ENCODE measurements around the gene GREB1L. TPM values are rescaled to one million over a fixed set of nuclear protein-coding genes. Genes with fewer than 3 reads are reported as not detected.

Gene GREB1L
- total and polyA plus RNA-seq, 9 of the 15 experiments (the other 6 are each of a cell fraction or from before 2014, with no cell fraction given): 0.03 TPM; not detected in 8

- TF ChIP-seq BRF2 (IDR thresholded peaks at IDR 0.05; ENCODE audit: borderline replicate concordance, insufficient read depth, insufficient read length): no peak
- 0 out of 4 replicates have a peak, but pooled peaks of 1 of the 2 experiments have one; percentile 31 for TF ChIP-seq MLLT1 (IDR thresholded peaks at IDR 0.05)
- TF ChIP-seq PHF20 (IDR thresholded peaks at IDR 0.05; ENCODE audit: partially characterized antibody): no peak
- TF ChIP-seq RAD21 (CRISPR knock-in tag; conservative IDR thresholded peaks at IDR 0.05 in 1 of 2, IDR thresholded peaks at IDR 0.05 in 1 of 2): peak; percentile 34 to 84; a peak in 3 of 4 replicates
- peak; percentile 42; the same call in 1 of the 2 replicates for TF ChIP-seq CC2D1A (IDR thresholded peaks at IDR 0.05)
- TF ChIP-seq PYGO2 (tag; IDR thresholded peaks at IDR 0.05): no peak
- peak; percentile 85 for TF ChIP-seq ZNF512 (tag; IDR thresholded peaks at IDR 0.05)
- TF ChIP-seq ATF7 (IDR thresholded peaks at IDR 0.05): no peak
- TF ChIP-seq BMI1 (IDR thresholded peaks at IDR 0.05; ENCODE audit: low read length): no peak
- no peak for TF ChIP-seq SRSF9 (IDR thresholded peaks at IDR 0.05; ENCODE audit: borderline replicate concordance, low read depth, low read length)
- TF ChIP-seq FOXA1 (IDR thresholded peaks at IDR 0.05; ENCODE audit: borderline replicate concordance): no peak
- TF ChIP-seq USF1 (CRISPR knock-in tag; IDR thresholded peaks at IDR 0.05): no peak
- TF ChIP-seq ARID2 (IDR thresholded peaks at IDR 0.05): 0 out of 2 replicates have a peak, but pooled peaks have one; percentile 40
- no peak for TF ChIP-seq STAG1 (CRISPR knock-in tag; IDR thresholded peaks at IDR 0.05; ENCODE audit: borderline replicate concordance)
- no peak for TF ChIP-seq SRSF3 (IDR thresholded peaks at IDR 0.05; ENCODE audit: insufficient read depth, low read length)
- TF ChIP-seq RBM34 (IDR thresholded peaks at IDR 0.05; ENCODE audit: borderline replicate concordance, insufficient read depth, low read length): no peak
- peak; percentile 61 to 72 (median 70); a peak in 5 of 6 replicates for TF ChIP-seq CTCF (IDR thresholded peaks at IDR 0.05 in 2 of 3, conservative IDR thresholded peaks at IDR 0.05 in 1 of 3; ENCODE audit: insufficient read depth in 2 of 3, low read depth in 1 of 3, low read length in 3 of 3)
- no peak for TF ChIP-seq RAD51 (IDR thresholded peaks at IDR 0.05; ENCODE audit: borderline replicate concordance, low read depth)
- no peak for TF ChIP-seq FOXP1 (CRISPR knock-in tag; IDR thresholded peaks at IDR 0.05)
Measured at GRCh38 chr18:21444465-21445212, 202.6 kb downstream of the GREB1L start (continued).
